Measurements from ENCODE around the gene ARHGEF3.
A peak's percentile ranks its signal among the peaks of the same experiment; 100 is the strongest.

ARHGEF3 gene

GRCh38 chr3:56754741-56755417 is 46.9 kb downstream of the ARHGEF3 start:
- H3K4me2 ChIP-seq: peak overlapping the region in 8 of 11 experiments; percentile 52 to 93 (median 86); a peak in 15 of 22 replicates
- peak overlapping the region in 3 of 11 experiments; percentile 24 to 56 (median 31); a peak in 5 of 22 replicates for H3K9ac ChIP-seq
- H3K27ac ChIP-seq: peak overlapping the region in 6 of 11 experiments; percentile 66 to 90 (median 82); a peak in 13 of 22 replicates
- TF ChIP-seq Cebpa-rat (IDR thresholded peaks at IDR 0.05): no peak
- H3K27me3 ChIP-seq: no peaks in the 10 kb centered on the region
- peak overlapping the region in 4 of 10 experiments; percentile 12 to 48 (median 34); a peak in 4 of 20 replicates for H3K4me3 ChIP-seq
- H3K36me3 ChIP-seq: peaks cover 0 to 47% (median 0%) of the 10 kb centered on the region in 11 experiments; a peak in 9 of 22 replicates
- no peaks in the 10 kb centered on the region for H4K20me1 ChIP-seq
- H3K4me1 ChIP-seq: peaks cover 7 to 83% (median 68%) of the 10 kb centered on the region in 10 experiments
- H3K9me3 ChIP-seq (replicated peaks in 1 of 11): peaks cover 3 to 28% (median 6%) of the 10 kb centered on the region in 11 experiments; a peak in 21 of 22 replicates

GRCh38 chr3:56753206-56753820 is 48.4 kb downstream of the ARHGEF3 start:
- peak overlapping the region in 5 of 11 experiments; percentile 66 to 90 (median 85); a peak in 7 of 22 replicates for H3K27ac ChIP-seq
- no peak for TF ChIP-seq Cebpa-rat (IDR thresholded peaks at IDR 0.05)
- H4K20me1 ChIP-seq: no peaks in the 10 kb centered on the region
- H3K4me2 ChIP-seq: peak overlapping the region in 6 of 11 experiments; percentile 79 to 93 (median 89); a peak in 12 of 22 replicates
- no peak overlapping the region for H3K9ac ChIP-seq
- H3K9me3 ChIP-seq (replicated peaks in 1 of 11): peaks cover 17 to 44% (median 21%) of the 10 kb centered on the region in 11 experiments
- H3K4me3 ChIP-seq: no peak overlapping the region
- peaks cover 7 to 68% (median 56%) of the 10 kb centered on the region in 10 experiments for H3K4me1 ChIP-seq
- H3K27me3 ChIP-seq: no peaks in the 10 kb centered on the region
- H3K36me3 ChIP-seq: peaks cover 0 to 62% (median 0%) of the 10 kb centered on the region in 11 experiments; a peak in 10 of 22 replicates

GRCh38 chr3:56751056-56751707 is 50.6 kb downstream of the ARHGEF3 start:
- H3K4me1 ChIP-seq: peaks cover 3 to 47% (median 35%) of the 10 kb centered on the region in 10 experiments
- H3K27ac ChIP-seq: no peak overlapping the region
- 0 out of 22 replicates have a peak overlapping the region, but pooled peaks of 1 of the 11 experiments have one; percentile 10 for H3K4me2 ChIP-seq
- H3K9ac ChIP-seq: no peak overlapping the region
- no peaks in the 10 kb centered on the region for H3K27me3 ChIP-seq
- no peak for TF ChIP-seq Cebpa-rat (IDR thresholded peaks at IDR 0.05)
- peaks cover 0 to 84% (median 0%) of the 10 kb centered on the region in 11 experiments; a peak in 10 of 22 replicates for H3K36me3 ChIP-seq
- no peak overlapping the region for H3K4me3 ChIP-seq
- peaks cover 17 to 57% (median 24%) of the 10 kb centered on the region in 11 experiments for H3K9me3 ChIP-seq (replicated peaks in 1 of 11)
- no peaks in the 10 kb centered on the region for H4K20me1 ChIP-seq

GRCh38 chr3:56748663-56749231 is 53.0 kb downstream of the ARHGEF3 start:
- no peak overlapping the region for H3K9ac ChIP-seq
- H3K4me2 ChIP-seq: no peak overlapping the region
- H3K4me1 ChIP-seq: peaks cover 0 to 23% (median 11%) of the 10 kb centered on the region in 10 experiments; a peak in 13 of 20 replicates
- H3K9me3 ChIP-seq (replicated peaks in 1 of 11): peaks cover 17 to 57% (median 24%) of the 10 kb centered on the region in 11 experiments
- H4K20me1 ChIP-seq: 0 out of 22 replicates have a peak, but pooled peaks cover 0 to 4% (median 0%) of the 10 kb centered on the region in 11 experiments
- H3K4me3 ChIP-seq: no peak overlapping the region
- H3K27me3 ChIP-seq: no peaks in the 10 kb centered on the region
- TF ChIP-seq Cebpa-rat (IDR thresholded peaks at IDR 0.05): no peak
- no peak overlapping the region for H3K27ac ChIP-seq
- peaks cover 0 to 100% (median 0%) of the 10 kb centered on the region in 11 experiments; a peak in 10 of 22 replicates for H3K36me3 ChIP-seq

- Histone ChIP-seq H4K20me1 (peaks cover 0 to 9% (median 0%) of the 10 kb centered on the region in 11 experiments; a peak in 1 of 22 replicates), H3K9me3 (replicated peaks in 1 of 11) (peaks cover 17 to 51% (median 24%) of the 10 kb centered on the region in 11 experiments), H3K4me2 (no peak overlapping the region), H3K27me3 (no peaks in the 10 kb centered on the region), H3K9ac (no peak overlapping the region), H3K27ac (no peak overlapping the region), H3K4me3 (no peak overlapping the region), H3K4me1 (peaks cover 0 to 7% (median 0%) of the 10 kb centered on the region in 10 experiments; a peak in 2 of 20 replicates), H3K36me3 (peaks cover 0 to 100% (median 0%) of the 10 kb centered on the region in 11 experiments; a peak in 10 of 22 replicates)
- no peak for TF ChIP-seq Cebpa-rat (IDR thresholded peaks at IDR 0.05)
These were observed 54.6 kb downstream of the ARHGEF3 start for GRCh38 chr3:56747150-56747549.

GRCh38 chr3:56744016-56744415 is 57.7 kb downstream of the ARHGEF3 start:
- H3K4me3 ChIP-seq: no peak overlapping the region
- no peaks in the 10 kb centered on the region for H3K4me1 ChIP-seq
- H3K36me3 ChIP-seq: peaks cover 0 to 98% (median 0%) of the 10 kb centered on the region in 11 experiments; a peak in 10 of 22 replicates
- H4K20me1 ChIP-seq: peaks cover 0 to 9% (median 0%) of the 10 kb centered on the region in 11 experiments; a peak in 1 of 22 replicates
- no peak overlapping the region for H3K9ac ChIP-seq
- no peak overlapping the region for H3K4me2 ChIP-seq
- H3K27me3 ChIP-seq: no peaks in the 10 kb centered on the region
- peaks cover 4 to 20% (median 6%) of the 10 kb centered on the region in 11 experiments; a peak in 20 of 22 replicates for H3K9me3 ChIP-seq (replicated peaks in 1 of 11)
- H3K27ac ChIP-seq: no peak overlapping the region
- TF ChIP-seq Cebpa-rat (IDR thresholded peaks at IDR 0.05): no peak

- peaks cover 0 to 9% (median 0%) of the 10 kb centered on the region in 11 experiments; a peak in 1 of 22 replicates for H4K20me1 ChIP-seq
- TF ChIP-seq Cebpa-rat (IDR thresholded peaks at IDR 0.05): no peak
- no peak overlapping the region for H3K4me2 ChIP-seq
- no peak overlapping the region for H3K4me3 ChIP-seq
- H3K9me3 ChIP-seq (replicated peaks in 1 of 11): peaks cover 0 to 9% (median 0%) of the 10 kb centered on the region in 11 experiments; a peak in 5 of 22 replicates
- no peak overlapping the region for H3K27ac ChIP-seq
- H3K4me1 ChIP-seq: no peaks in the 10 kb centered on the region
- H3K9ac ChIP-seq: no peak overlapping the region
- H3K27me3 ChIP-seq: no peaks in the 10 kb centered on the region
- H3K36me3 ChIP-seq: peaks cover 0 to 98% (median 0%) of the 10 kb centered on the region in 11 experiments; a peak in 9 of 22 replicates
These were observed 58.9 kb downstream of the ARHGEF3 start for GRCh38 chr3:56742887-56743286.

GRCh38 chr3:56739036-56739435 is 62.7 kb downstream of the ARHGEF3 start:
- no peak overlapping the region for H3K4me2 ChIP-seq
- H3K4me3 ChIP-seq: no peak overlapping the region
- H3K9ac ChIP-seq: no peak overlapping the region
- peaks cover 0 to 98% (median 0%) of the 10 kb centered on the region in 11 experiments; a peak in 8 of 22 replicates for H3K36me3 ChIP-seq
- no peaks in the 10 kb centered on the region for H3K27me3 ChIP-seq
- H4K20me1 ChIP-seq: peaks cover 0 to 5% (median 0%) of the 10 kb centered on the region in 11 experiments; a peak in 1 of 22 replicates
- H3K9me3 ChIP-seq (replicated peaks in 1 of 11): no peaks in the 10 kb centered on the region
- no peaks in the 10 kb centered on the region for H3K4me1 ChIP-seq
- no peak for TF ChIP-seq Cebpa-rat (IDR thresholded peaks at IDR 0.05)
- H3K27ac ChIP-seq: no peak overlapping the region

Data from BLaER1 treated with 17β-estradiol and CSF1 and Interleukin-3, amounts not matched to agents 10 nM and 100 nM (cell line).